WERI-Rb-1 (cell line): Measurements from ENCODE around the gene KCNB1.

Experiments
- DNase-seq: peaks from one replicate; pipeline ENCODE4 v3.0.0-alpha.2; 2020
- H3K27ac ChIP-seq: fragments of 250-450 bp; sonication (Bioruptor Pico); 2 replicates; pipeline ENCODE4 v1.5.1; 2020; ENCODE audit warnings: mild to moderate bottlenecking, moderate library complexity
- H3K27me3 ChIP-seq: fragments of 250-450 bp; sonication (Bioruptor Pico); 2 replicates; pipeline ENCODE4 v1.5.1; 2021; ENCODE audit warnings: mild to moderate bottlenecking, low read depth, moderate library complexity; ENCODE audit not compliant: insufficient read depth, severe bottlenecking
- H3K36me3 ChIP-seq: fragments of 250-450 bp; sonication (Bioruptor Pico); 2 replicates; pipeline ENCODE4 v1.5.1; 2020; ENCODE audit warnings: mild to moderate bottlenecking, moderate library complexity
- H3K4me3 ChIP-seq: 2 replicates; pipeline ENCODE4 v1.5.1; 2011; ENCODE audit warnings: low read depth, mild to moderate bottlenecking, control low read depth, low read length
- H3K9me3 ChIP-seq: fragments of 250-450 bp; sonication (Bioruptor Pico); 2 replicates; pipeline ENCODE4 v1.5.1; 2021; ENCODE audit warnings: mild to moderate bottlenecking, moderate library complexity; ENCODE audit not compliant: severe bottlenecking
- TF ChIP-seq, protein P1 (sequence below): IDR thresholded peaks from 2 replicates; pipeline ENCODE4 v1.5.1; 2011; ENCODE audit warnings: low read depth, mild to moderate bottlenecking, control low read depth, inconsistent platforms, low read length

Gene KCNB1

DNA sequence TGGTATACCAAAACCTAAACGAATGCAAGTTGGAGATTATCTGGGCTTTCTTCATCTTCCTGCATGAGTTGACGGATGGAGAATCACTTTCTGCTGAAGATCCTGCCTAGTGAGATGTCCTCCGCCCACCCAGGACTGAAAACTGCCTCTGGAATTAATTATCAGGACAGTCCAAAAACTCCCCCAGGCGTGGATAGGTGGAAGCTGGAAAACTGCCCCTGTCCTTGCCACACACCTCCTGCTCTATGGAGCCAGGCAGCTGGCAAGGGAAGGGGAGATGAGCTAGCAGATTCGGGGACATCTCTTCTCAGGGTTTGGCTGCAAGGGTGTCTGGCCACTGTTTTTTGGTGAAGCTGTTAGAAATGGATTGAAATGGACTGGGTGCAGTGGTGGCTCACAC, 115.4 kb downstream of the KCNB1 start:
- no peak for DNase-seq
- peaks cover 13% of the 10 kb centered on the region for H3K36me3 ChIP-seq
- TF ChIP-seq, protein P1, sequence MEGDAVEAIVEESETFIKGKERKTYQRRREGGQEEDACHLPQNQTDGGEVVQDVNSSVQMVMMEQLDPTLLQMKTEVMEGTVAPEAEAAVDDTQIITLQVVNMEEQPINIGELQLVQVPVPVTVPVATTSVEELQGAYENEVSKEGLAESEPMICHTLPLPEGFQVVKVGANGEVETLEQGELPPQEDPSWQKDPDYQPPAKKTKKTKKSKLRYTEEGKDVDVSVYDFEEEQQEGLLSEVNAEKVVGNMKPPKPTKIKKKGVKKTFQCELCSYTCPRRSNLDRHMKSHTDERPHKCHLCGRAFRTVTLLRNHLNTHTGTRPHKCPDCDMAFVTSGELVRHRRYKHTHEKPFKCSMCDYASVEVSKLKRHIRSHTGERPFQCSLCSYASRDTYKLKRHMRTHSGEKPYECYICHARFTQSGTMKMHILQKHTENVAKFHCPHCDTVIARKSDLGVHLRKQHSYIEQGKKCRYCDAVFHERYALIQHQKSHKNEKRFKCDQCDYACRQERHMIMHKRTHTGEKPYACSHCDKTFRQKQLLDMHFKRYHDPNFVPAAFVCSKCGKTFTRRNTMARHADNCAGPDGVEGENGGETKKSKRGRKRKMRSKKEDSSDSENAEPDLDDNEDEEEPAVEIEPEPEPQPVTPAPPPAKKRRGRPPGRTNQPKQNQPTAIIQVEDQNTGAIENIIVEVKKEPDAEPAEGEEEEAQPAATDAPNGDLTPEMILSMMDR: no peak
- H3K27ac ChIP-seq: no peak overlapping the region
- no peaks in the 10 kb centered on the region for H3K27me3 ChIP-seq
- H3K9me3 ChIP-seq: no peaks in the 10 kb centered on the region
- no peak overlapping the region for H3K4me3 ChIP-seq

DNA sequence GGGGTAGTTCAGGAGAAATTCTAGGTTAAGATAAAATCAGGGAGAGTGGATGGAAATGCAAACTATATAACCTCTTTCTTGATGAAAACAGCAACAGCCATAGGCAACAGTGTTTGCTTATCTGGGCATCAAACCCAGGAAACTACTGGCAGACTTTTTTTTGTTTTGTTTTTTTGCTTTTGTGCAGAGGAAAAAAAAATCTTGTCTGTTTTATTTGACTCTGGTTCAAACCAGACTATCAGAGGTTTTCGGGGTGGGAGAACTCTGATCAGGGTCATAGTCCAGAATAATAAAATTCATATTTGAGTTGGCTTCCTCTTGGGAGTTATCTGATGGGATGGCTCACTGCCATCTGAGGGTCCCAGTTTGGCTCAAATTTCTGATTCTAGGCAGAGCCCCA, 115.8 kb downstream of the KCNB1 start:
- DNase-seq: no peak
- H3K27me3 ChIP-seq: no peaks in the 10 kb centered on the region
- no peak overlapping the region for H3K4me3 ChIP-seq
- peaks cover 11% of the 10 kb centered on the region for H3K36me3 ChIP-seq
- TF ChIP-seq, protein P1: no peak
- H3K9me3 ChIP-seq: no peaks in the 10 kb centered on the region
- no peak overlapping the region for H3K27ac ChIP-seq

DNA sequence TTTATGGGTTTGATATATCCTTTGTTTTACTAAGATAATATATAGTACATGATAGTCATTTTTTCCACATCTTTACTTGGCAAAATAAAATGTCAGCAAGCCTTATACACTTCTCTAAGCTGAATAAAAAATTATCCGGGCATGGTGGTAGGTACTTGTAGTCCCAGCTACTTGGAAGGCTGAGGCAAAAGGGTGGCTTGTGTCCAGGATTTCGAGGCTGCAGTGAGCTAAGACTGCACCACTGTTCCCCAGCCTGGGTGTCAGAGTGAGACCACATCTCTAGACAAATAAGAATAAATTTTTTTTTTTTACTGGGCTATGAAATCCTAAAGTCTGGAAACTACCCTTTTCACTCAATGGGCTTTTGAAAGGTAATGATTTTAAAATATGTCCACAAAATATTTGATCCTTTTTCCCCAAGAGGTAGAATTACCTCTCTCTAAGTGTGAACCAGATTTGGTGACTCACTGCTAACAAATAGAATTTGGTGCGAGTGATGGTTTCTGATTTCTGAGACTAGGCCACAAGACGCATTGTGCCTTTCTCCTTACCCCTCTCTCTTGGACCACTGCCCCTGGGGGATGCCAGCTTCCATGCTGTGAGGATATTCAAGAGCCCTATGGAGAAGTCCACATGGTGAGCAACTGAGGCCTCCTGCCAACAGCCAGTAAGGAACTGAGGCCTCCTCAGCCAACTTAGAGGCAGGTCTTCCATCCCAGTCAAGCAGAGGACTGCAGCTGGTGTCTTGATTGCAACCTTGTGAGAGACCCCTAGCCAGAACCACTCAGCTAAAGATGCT, 120.4 kb downstream of the KCNB1 start:
- no peaks in the 10 kb centered on the region for H3K27me3 ChIP-seq
- no peaks in the 10 kb centered on the region for H3K36me3 ChIP-seq
- TF ChIP-seq, protein P1: no peak
- H3K9me3 ChIP-seq: no peaks in the 10 kb centered on the region
- H3K27ac ChIP-seq: no peak overlapping the region
- H3K4me3 ChIP-seq: no peak overlapping the region
- DNase-seq: no peak

DNA sequence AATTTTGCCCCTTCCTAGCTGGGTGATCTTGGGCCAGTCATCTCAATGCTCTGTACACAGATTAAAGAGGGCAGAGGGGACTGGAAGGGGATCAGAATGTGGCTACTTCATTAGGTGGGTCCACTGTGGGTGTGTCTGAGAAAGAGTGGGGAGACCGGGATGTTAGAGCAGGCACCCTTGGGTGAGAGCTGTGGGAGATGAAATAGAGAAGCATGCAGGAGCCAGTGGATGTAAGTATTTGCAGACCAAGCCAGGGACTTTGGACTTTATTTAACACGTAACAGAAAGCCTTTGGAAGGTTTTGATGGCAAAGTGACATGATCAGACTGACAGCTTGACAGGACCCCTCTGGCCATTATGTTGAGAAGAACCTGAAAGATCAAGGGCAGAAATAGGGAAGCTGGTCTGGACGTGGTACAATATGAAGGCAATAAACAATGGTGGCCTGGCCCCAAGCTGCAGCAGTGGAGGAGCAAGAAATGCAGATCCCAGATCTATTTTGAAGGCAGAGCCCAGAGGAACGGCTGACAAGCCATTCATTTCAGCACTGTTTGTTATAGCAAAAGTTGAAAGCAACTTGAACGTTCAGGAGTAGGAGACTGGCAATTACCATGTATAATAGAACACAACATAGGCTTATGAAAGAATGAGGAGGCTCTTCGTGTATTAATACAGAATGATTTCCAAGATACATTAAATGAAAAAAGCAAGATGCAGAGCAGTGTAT, 122.1 kb downstream of the KCNB1 start:
- H3K4me3 ChIP-seq: no peak overlapping the region
- TF ChIP-seq, protein P1: no peak
- DNase-seq: no peak
- no peaks in the 10 kb centered on the region for H3K36me3 ChIP-seq
- H3K27ac ChIP-seq: no peak overlapping the region
- no peaks in the 10 kb centered on the region for H3K9me3 ChIP-seq
- no peaks in the 10 kb centered on the region for H3K27me3 ChIP-seq

DNA sequence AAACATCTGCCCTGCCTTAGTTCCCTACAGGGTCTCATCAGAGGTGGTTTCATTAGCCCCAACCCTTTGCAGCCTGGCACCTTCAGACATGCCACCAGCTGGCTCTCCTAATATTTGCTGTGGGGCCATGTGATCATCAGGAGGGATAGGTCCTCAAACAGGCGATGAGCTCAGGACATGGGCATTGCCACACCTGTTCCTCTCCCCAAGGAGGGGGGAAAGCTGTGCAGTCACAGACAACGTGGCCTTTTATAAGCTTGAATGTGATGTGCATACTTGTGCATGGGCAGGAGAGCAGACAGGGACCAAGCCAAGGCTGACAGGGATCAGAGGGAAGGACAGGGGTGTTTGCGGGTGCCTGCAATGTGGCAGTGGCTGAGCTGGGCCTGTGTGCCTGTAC, 125.8 kb downstream of the KCNB1 start:
- no peak for DNase-seq
- no peaks in the 10 kb centered on the region for H3K9me3 ChIP-seq
- H3K36me3 ChIP-seq: no peaks in the 10 kb centered on the region
- TF ChIP-seq, protein P1: no peak
- no peak overlapping the region for H3K4me3 ChIP-seq
- H3K27me3 ChIP-seq: no peaks in the 10 kb centered on the region
- no peak overlapping the region for H3K27ac ChIP-seq
